HepG2 (cell line): ENCODE measurements around the gene LAMA5. TPM values are rescaled to one million over a fixed set of nuclear protein-coding genes. Genes with fewer than 3 reads are reported as not detected.

Experiments used
- BATF2 ChIP-seq: sonication (generic); formaldehyde crosslinking; IDR thresholded peaks from 2 replicates; pipeline ENCODE4 v1.8.0; 2022; ENCODE audit warnings: mild to moderate bottlenecking, missing genetic modification reagents, moderate library complexity
- CCAR2 ChIP-seq: fragments of 200-400 bp; formaldehyde crosslinking; optimal IDR thresholded peaks from 2 replicates; pipeline ENCODE3; 2018; ENCODE audit warnings: low read depth, mild to moderate bottlenecking, low read length, moderate library complexity
- HNRNPL ChIP-seq: fragments of 200-400 bp; formaldehyde crosslinking; IDR thresholded peaks from 2 replicates; pipeline ENCODE4 v1.6.1; 2017; ENCODE audit warnings: mild to moderate bottlenecking, low read depth, low read length
- KDM5A ChIP-seq: fragments of 200-600 bp; sonication (generic); IDR thresholded peaks from 2 replicates; pipeline ENCODE4 v1.7.0; 2018; ENCODE audit warnings: antibody characterized with exemption, mild to moderate bottlenecking, low read length, borderline replicate concordance
- MATR3 ChIP-seq: sonication (generic); formaldehyde crosslinking; IDR thresholded peaks from 2 replicates; pipeline ENCODE4 v1.4.0; 2020; ENCODE audit warnings: missing genetic modification reagents
- NCOA1 ChIP-seq: sonication (generic); formaldehyde crosslinking; IDR thresholded peaks from 2 replicates; pipeline ENCODE4 v1.9.0; 2021; ENCODE audit warnings: missing genetic modification reagents
- PHB2 ChIP-seq: fragments of 450-650 bp; IDR thresholded peaks from 2 replicates; pipeline ENCODE4 v1.6.1; 2018; ENCODE audit not compliant: partially characterized antibody
- PHF21A ChIP-seq: sonication (generic); formaldehyde crosslinking; IDR thresholded peaks from 2 replicates; pipeline ENCODE4 v1.5.0; 2020; ENCODE audit warnings: mild to moderate bottlenecking, missing genetic modification reagents
- RBFOX2 ChIP-seq: fragments of 200-400 bp; formaldehyde crosslinking; IDR thresholded peaks from 2 replicates; pipeline ENCODE4 v1.6.1; 2017; ENCODE audit warnings: low read depth, mild to moderate bottlenecking, low read length
- SMYD3 ChIP-seq: sonication (generic); formaldehyde crosslinking; IDR thresholded peaks from 2 replicates; pipeline ENCODE4 v1.8.1; 2023; ENCODE audit warnings: mild to moderate bottlenecking, missing genetic modification reagents
- SRSF1 ChIP-seq: fragments of 200-400 bp; formaldehyde crosslinking; optimal IDR thresholded peaks from 2 replicates; pipeline ENCODE3; 2017; ENCODE audit warnings: mild to moderate bottlenecking, low read depth, low read length, moderate library complexity
- ZIK1 ChIP-seq: sonication (generic); formaldehyde crosslinking; IDR thresholded peaks from 2 replicates; pipeline ENCODE4 v1.5.0; 2020; ENCODE audit warnings: mild to moderate bottlenecking, low read depth, missing genetic modification reagents, borderline replicate concordance
- ZKSCAN5 ChIP-seq: sonication (generic); formaldehyde crosslinking; IDR thresholded peaks from 2 replicates; pipeline ENCODE4 v1.5.1; 2020; ENCODE audit warnings: mild to moderate bottlenecking, missing genetic modification reagents
- ZNF292 ChIP-seq: sonication (generic); formaldehyde crosslinking; IDR thresholded peaks from 2 replicates; pipeline ENCODE4 v1.8.1; 2022; ENCODE audit warnings: mild to moderate bottlenecking, low read depth, missing genetic modification reagents, borderline replicate concordance
- ZNF3 ChIP-seq: IDR thresholded peaks from 2 replicates; pipeline ENCODE4 v1.7.0; 2017; ENCODE audit warnings: inconsistent platforms
- ZNF333 ChIP-seq: sonication (generic); formaldehyde crosslinking; IDR thresholded peaks from 2 replicates; pipeline ENCODE4 v1.4.0; 2020; ENCODE audit warnings: mild to moderate bottlenecking, missing genetic modification reagents, borderline replicate concordance
- ZNF446 ChIP-seq: sonication (generic); formaldehyde crosslinking; IDR thresholded peaks from 2 replicates; pipeline ENCODE4 v1.5.0; 2020; ENCODE audit warnings: mild to moderate bottlenecking, missing genetic modification reagents
- ZNF569 ChIP-seq: sonication (generic); formaldehyde crosslinking; IDR thresholded peaks from 2 replicates; pipeline ENCODE4 v1.5.0; 2020; ENCODE audit warnings: mild to moderate bottlenecking, missing genetic modification reagents, moderate library complexity, borderline replicate concordance
- ZNF605 ChIP-seq: sonication (generic); formaldehyde crosslinking; IDR thresholded peaks from 2 replicates; pipeline ENCODE4 v1.8.0; 2022; ENCODE audit warnings: mild to moderate bottlenecking, missing genetic modification reagents
- ZNF652 ChIP-seq: IDR thresholded peaks from 2 replicates; pipeline ENCODE4 v1.6.1; 2016; ENCODE audit warnings: low read depth, borderline replicate concordance
- ZNF674 ChIP-seq: sonication (generic); formaldehyde crosslinking; IDR thresholded peaks from 2 replicates; pipeline ENCODE4 v1.5.0; 2020; ENCODE audit warnings: low read depth, mild to moderate bottlenecking, missing genetic modification reagents
- ZSCAN31 ChIP-seq: sonication (generic); formaldehyde crosslinking; IDR thresholded peaks from 2 replicates; pipeline ENCODE4 v1.5.0; 2020; ENCODE audit warnings: low read depth, mild to moderate bottlenecking, missing genetic modification reagents
- ZZZ3 ChIP-seq: sonication (generic); formaldehyde crosslinking; IDR thresholded peaks from 2 replicates; pipeline ENCODE4 v1.4.0; 2020; ENCODE audit warnings: missing genetic modification reagents, mild to moderate bottlenecking, borderline replicate concordance
- polyA plus RNA-seq, 8 experiments: library from polyadenylated mRNA; depleted of rRNA in 3 of 8; stranded (reverse) in 7 of 8; unstranded in 1 of 8; fragments of >200 nt; fragmentation: Illumina TruSeq in 4 of 8; extraction: Trizol in 4 of 8; gene quantifications; 2 replicates each; pipeline versions ENCODE4 v1.2.1 to v1.2.3, GENCODE V29; 2011 to 2016; ENCODE audit warnings: low read depth in 4 of 8, missing spikeins in 1 of 8, mixed read lengths in 1 of 8; ENCODE audit not compliant: insufficient read depth in 1 of 8
- total RNA-seq, 5 experiments: library from RNA; depleted of rRNA; stranded (reverse); fragments of >200 nt; fragmentation: Illumina TruSeq; extraction: Trizol; gene quantifications; 2 replicates each; pipeline ENCODE4 v1.2.3, GENCODE V29; 2016; ENCODE audit warnings: low read depth in 1 of 5
- TF ChIP-seq, protein P1 (sequence below): sonication (generic); formaldehyde crosslinking; conservative IDR thresholded peaks from 2 replicates; pipeline ENCODE4 v1.4.0; 2020; ENCODE audit warnings: missing genetic modification reagents
- TF ChIP-seq, protein P2 (sequence below): sonication (generic); formaldehyde crosslinking; IDR thresholded peaks from 2 replicates; pipeline ENCODE4 v1.5.0; 2020; ENCODE audit warnings: mild to moderate bottlenecking, missing genetic modification reagents

Gene LAMA5
- total and polyA plus RNA-seq, 2 of the 13 experiments (the other 11 are each of a cell fraction or from before 2014, with no cell fraction given): 21.0 to 44.7 TPM

DNA sequence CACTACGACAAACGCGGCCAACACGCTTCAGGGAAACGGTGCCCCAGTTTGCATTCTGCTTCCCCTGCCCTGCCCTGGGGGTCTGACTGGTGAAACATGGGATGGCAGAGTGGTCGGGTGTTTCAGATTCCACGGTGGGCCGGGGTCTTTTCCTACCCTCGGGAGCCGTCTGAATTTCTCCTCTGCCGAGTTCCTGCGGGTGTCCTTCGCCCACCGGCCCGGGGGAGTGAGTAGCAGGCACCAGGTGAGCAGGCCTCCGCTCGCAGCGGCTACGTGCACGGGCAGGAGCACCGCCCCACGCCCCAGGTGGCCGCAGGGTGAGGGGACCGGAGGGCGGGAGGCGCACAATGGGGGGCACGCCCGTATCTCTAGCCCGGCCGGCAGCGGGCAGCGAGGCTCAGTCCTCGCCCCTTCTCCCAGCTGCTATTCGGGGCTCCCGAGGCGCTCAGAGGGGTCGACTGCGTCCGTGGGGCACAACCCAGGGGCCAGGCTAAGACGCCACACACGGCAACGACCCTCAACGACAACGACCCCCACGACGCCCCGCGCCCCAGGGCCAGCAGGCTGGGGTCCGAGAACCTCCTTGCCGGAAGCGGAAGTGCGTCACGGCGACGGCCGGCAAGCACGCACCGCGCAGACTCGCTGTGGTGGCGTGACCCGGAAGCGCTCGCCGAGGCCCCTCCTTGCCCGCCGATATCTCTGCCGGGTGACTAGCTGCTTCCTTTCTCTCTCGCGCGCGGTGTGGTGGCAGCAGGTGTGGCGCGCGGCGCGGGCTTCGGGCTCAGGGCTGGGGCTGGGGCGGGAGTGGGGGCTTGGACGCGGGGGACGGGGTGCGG, 19.5 kb upstream of the LAMA5 start, which contains the start of gene RPS21 (continued):
- TF ChIP-seq RBFOX2: peak; percentile 99
- no peak for TF ChIP-seq ZNF652 (CRISPR knock-in tag)
- peak; percentile 78 for TF ChIP-seq SRSF1
- TF ChIP-seq, protein P1, sequence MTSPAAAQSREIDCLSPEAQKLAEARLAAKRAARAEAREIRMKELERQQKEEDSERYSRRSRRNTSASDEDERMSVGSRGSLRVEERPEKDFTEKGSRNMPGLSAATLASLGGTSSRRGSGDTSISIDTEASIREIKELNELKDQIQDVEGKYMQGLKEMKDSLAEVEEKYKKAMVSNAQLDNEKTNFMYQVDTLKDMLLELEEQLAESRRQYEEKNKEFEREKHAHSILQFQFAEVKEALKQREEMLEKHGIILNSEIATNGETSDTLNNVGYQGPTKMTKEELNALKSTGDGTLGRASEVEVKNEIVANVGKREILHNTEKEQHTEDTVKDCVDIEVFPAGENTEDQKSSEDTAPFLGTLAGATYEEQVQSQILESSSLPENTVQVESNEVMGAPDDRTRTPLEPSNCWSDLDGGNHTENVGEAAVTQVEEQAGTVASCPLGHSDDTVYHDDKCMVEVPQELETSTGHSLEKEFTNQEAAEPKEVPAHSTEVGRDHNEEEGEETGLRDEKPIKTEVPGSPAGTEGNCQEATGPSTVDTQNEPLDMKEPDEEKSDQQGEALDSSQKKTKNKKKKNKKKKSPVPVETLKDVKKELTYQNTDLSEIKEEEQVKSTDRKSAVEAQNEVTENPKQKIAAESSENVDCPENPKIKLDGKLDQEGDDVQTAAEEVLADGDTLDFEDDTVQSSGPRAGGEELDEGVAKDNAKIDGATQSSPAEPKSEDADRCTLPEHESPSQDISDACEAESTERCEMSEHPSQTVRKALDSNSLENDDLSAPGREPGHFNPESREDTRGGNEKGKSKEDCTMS (CRISPR knock-in tag): no peak; the same call in 1 of the 2 replicates
- no peak for TF ChIP-seq NCOA1
- TF ChIP-seq ZNF3 (CRISPR knock-in tag): no peak
- peak; percentile 40; the same call in 1 of the 2 replicates for TF ChIP-seq ZNF674 (CRISPR knock-in tag)
- peak; percentile 91; the same call in 1 of the 2 replicates for TF ChIP-seq ZZZ3 (CRISPR knock-in tag)
- TF ChIP-seq ZNF446 (CRISPR knock-in tag): peak; percentile 62; the same call in 1 of the 2 replicates
- no peak for TF ChIP-seq SMYD3
- TF ChIP-seq PHB2: no peak
- 0 out of 2 replicates have a peak, but pooled peaks have one; percentile 49 for TF ChIP-seq ZNF333 (CRISPR knock-in tag)
- no peak for TF ChIP-seq ZNF569 (CRISPR knock-in tag)
- TF ChIP-seq ZIK1: peak; percentile 96
- peak; percentile 88 for TF ChIP-seq BATF2 (CRISPR knock-in tag)
- TF ChIP-seq ZKSCAN5 (CRISPR knock-in tag): no peak
- no peak for TF ChIP-seq HNRNPL
- TF ChIP-seq MATR3: no peak
- TF ChIP-seq ZNF292 (CRISPR knock-in tag): no peak
- TF ChIP-seq KDM5A: peak; percentile 95
- TF ChIP-seq CCAR2: no peak
- TF ChIP-seq ZSCAN31: peak; percentile 68; the same call in 1 of the 2 replicates
- peak; percentile 99 for TF ChIP-seq ZNF605 (CRISPR knock-in tag)
- TF ChIP-seq, protein P2, sequence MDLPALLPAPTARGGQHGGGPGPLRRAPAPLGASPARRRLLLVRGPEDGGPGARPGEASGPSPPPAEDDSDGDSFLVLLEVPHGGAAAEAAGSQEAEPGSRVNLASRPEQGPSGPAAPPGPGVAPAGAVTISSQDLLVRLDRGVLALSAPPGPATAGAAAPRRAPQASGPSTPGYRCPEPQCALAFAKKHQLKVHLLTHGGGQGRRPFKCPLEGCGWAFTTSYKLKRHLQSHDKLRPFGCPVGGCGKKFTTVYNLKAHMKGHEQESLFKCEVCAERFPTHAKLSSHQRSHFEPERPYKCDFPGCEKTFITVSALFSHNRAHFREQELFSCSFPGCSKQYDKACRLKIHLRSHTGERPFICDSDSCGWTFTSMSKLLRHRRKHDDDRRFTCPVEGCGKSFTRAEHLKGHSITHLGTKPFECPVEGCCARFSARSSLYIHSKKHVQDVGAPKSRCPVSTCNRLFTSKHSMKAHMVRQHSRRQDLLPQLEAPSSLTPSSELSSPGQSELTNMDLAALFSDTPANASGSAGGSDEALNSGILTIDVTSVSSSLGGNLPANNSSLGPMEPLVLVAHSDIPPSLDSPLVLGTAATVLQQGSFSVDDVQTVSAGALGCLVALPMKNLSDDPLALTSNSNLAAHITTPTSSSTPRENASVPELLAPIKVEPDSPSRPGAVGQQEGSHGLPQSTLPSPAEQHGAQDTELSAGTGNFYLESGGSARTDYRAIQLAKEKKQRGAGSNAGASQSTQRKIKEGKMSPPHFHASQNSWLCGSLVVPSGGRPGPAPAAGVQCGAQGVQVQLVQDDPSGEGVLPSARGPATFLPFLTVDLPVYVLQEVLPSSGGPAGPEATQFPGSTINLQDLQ (CRISPR knock-in tag): 0 out of 2 replicates have a peak, but pooled peaks have one; percentile 66
- no peak for TF ChIP-seq PHF21A (CRISPR knock-in tag)
